Caco-2 (cell line): ENCODE results near the gene THG1L. TPM values are rescaled to one million over a fixed set of nuclear protein-coding genes. Genes with fewer than 3 reads are reported as not detected.
"Not testable (repeated sequence)": the region's sequence is repeated elsewhere in the genome, so short reads cannot be mapped to it uniquely, and the experiment has no call there.

Experiments used
- BruUV-seq: library from RNA; stranded (reverse); fragments of 400-500 nt; replicated peaks from 2 replicates; lab custom pipeline; 2021; lab: Mats Ljungman, UMichigan
- CTCF ChIA-PET: fragments of 300-600 bp; sonication (Branson Sonifier 250); formaldehyde crosslinking; loops from one replicate; lab custom pipeline; 2022; ENCODE audit warnings: antibody characterized with exemption; lab: Charles Lee
- POLR2A ChIA-PET: fragments of 300-600 bp; sonication (Branson Sonifier 250); formaldehyde crosslinking; loops from one replicate; lab custom pipeline; 2022; ENCODE audit warnings: antibody characterized with exemption; lab: Charles Lee
- DNase-seq, 2 experiments: peaks; one replicate each; pipeline versions ENCODE4 v3.0.0 to v3.0.0-alpha.2; 2020 to 2022
- H3K27me3 ChIP-seq: replicated peaks from 2 replicates; pipeline ENCODE4 v1.6.0; 2011; ENCODE audit warnings: low read length; ENCODE audit not compliant: control insufficient read depth, insufficient read depth
- H3K36me3 ChIP-seq: 2 replicates; pipeline ENCODE4 v1.5.1; 2011; ENCODE audit warnings: low read length; ENCODE audit not compliant: control insufficient read depth, insufficient read depth
- H3K4me1 ChIP-seq: fragments of 250-450 bp; sonication (Bioruptor Pico); 2 replicates; pipeline ENCODE4 v1.5.1; 2020; ENCODE audit warnings: mild to moderate bottlenecking
- H3K4me3 ChIP-seq: 2 replicates; pipeline ENCODE4 v1.5.1; 2011; ENCODE audit warnings: low read depth, mild to moderate bottlenecking, control low read depth, low read length
- H3K9me3 ChIP-seq: fragments of 250-450 bp; sonication (Bioruptor Pico); 2 replicates; pipeline ENCODE4 v1.5.1; 2020; ENCODE audit warnings: mild to moderate bottlenecking, moderate library complexity
- H3K27ac Mint-ChIP-seq: one replicate; pipeline ENCODE4 v1.8.0; 2022; ENCODE audit warnings: mixed read lengths; ENCODE audit not compliant: unreplicated experiment
- H3K27me3 Mint-ChIP-seq: one replicate; pipeline ENCODE4 v1.8.0; 2022; ENCODE audit warnings: mixed read lengths; ENCODE audit not compliant: insufficient read depth, unreplicated experiment
- H3K36me3 Mint-ChIP-seq: one replicate; pipeline ENCODE4 v1.8.0; 2022; ENCODE audit warnings: mild to moderate bottlenecking, mixed read lengths; ENCODE audit not compliant: insufficient read depth, unreplicated experiment
- H3K4me1 Mint-ChIP-seq: one replicate; pipeline ENCODE4 v1.8.0; 2022; ENCODE audit warnings: low read depth, mixed read lengths; ENCODE audit not compliant: unreplicated experiment
- H3K4me3 Mint-ChIP-seq: one replicate; pipeline ENCODE4 v1.8.0; 2022; ENCODE audit warnings: mild to moderate bottlenecking, moderate library complexity, mixed read lengths; ENCODE audit not compliant: unreplicated experiment
- H3K9me3 Mint-ChIP-seq: one replicate; pipeline ENCODE4 v1.8.0; 2022; ENCODE audit warnings: mixed read lengths; ENCODE audit not compliant: unreplicated experiment
- intact Hi-C: fragments of 100-400 bp; cut with micrococcal nuclease; formaldehyde crosslinking; loops from one replicate; pipeline ENCODE4 v1.10.0; 2022; ENCODE audit not compliant: unreplicated experiment
- total RNA-seq: library from RNA; stranded (reverse); gene quantifications from 2 replicates; pipeline ENCODE4 v1.2.3, GENCODE V29; 2022
- TF ChIP-seq, protein P1 (sequence below), 2 experiments: fragments of 200-600 bp in 1 of 2; IDR thresholded peaks; 1 replicate in 1 of 2; 2 replicates in 1 of 2; pipeline versions ENCODE4 v1.5.1 to v1.8.0; 2011 to 2022; ENCODE audit warnings: antibody characterized with exemption in 1 of 2, control low read depth in 1 of 2, inconsistent platforms in 1 of 2, low read depth in 1 of 2, low read length in 1 of 2, mild to moderate bottlenecking in 1 of 2, moderate library complexity in 1 of 2; ENCODE audit not compliant: insufficient read depth in 1 of 2, severe bottlenecking in 1 of 2, unreplicated experiment in 1 of 2

Gene THG1L
- total RNA-seq, 1 experiment from 2014 or later = 19.8 TPM

- H3K4me3 Mint-ChIP-seq, H3K4me1 ChIP-seq, DNase-seq, H3K36me3 Mint-ChIP-seq, intact Hi-C loops, POLR2A ChIA-PET, CTCF ChIA-PET, H3K4me1 Mint-ChIP-seq, BruUV-seq, H3K27ac Mint-ChIP-seq, H3K27me3 ChIP-seq, H3K9me3 ChIP-seq, H3K36me3 ChIP-seq, H3K4me3 ChIP-seq, H3K27me3 Mint-ChIP-seq: not testable (repeated sequence)
- H3K9me3 Mint-ChIP-seq = peaks cover 17% of the 10 kb centered on the region
Observed at GRCh38 chr5:157696154-157696553, 35.1 kb upstream of the THG1L start.

DNA sequence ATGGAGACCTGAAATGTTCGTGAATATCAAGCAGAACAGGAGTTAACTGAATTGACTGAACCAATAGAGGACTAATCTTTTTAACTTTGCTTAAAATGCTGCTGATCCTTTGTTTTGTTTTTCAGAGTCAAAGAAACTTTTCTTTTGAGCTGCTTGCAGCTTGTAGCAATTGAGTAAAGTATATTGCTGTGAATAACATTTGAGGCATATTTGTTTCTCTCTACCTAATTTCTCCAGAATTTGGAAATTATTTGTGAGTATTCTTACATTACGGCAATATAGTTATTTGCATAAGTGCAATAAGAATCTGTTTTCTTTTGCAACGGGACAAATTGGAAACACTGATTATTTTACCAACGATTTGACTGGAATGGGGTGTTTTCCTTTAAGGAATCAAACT is 32.5 kb upstream of the THG1L start:
- H3K4me1 ChIP-seq, CTCF ChIA-PET, H3K27ac Mint-ChIP-seq, H3K4me3 ChIP-seq, H3K9me3 Mint-ChIP-seq, H3K36me3 Mint-ChIP-seq, BruUV-seq, H3K4me3 Mint-ChIP-seq, H3K27me3 ChIP-seq, H3K9me3 ChIP-seq, H3K36me3 ChIP-seq, intact Hi-C loops, POLR2A ChIA-PET, H3K27me3 Mint-ChIP-seq, H3K4me1 Mint-ChIP-seq, DNase-seq: not testable (repeated sequence)

GRCh38 chr5:157703736-157704135 is 27.5 kb upstream of the THG1L start:
- Histone ChIP-seq H3K4me3 (no peak overlapping the region), H3K4me1 (no peaks in the 10 kb centered on the region), H3K27me3 (no peaks in the 10 kb centered on the region), H3K36me3 (no peaks in the 10 kb centered on the region), H3K9me3 (no peaks in the 10 kb centered on the region; the same call in 1 of the 2 replicates)
- Mint-ChIP-seq H3K9me3 (no peaks in the 10 kb centered on the region), H3K4me1 (peaks cover 5% of the 10 kb centered on the region), H3K27ac (no peak overlapping the region), H3K27me3 (no peaks in the 10 kb centered on the region), H3K36me3 (no peaks in the 10 kb centered on the region), H3K4me3 (no peak overlapping the region)
- no peak for DNase-seq
- intact Hi-C loops = no loop called here
- BruUV-seq = no TSS peak
- CTCF ChIA-PET = no interaction called here
- POLR2A ChIA-PET = no interaction called here
- TF ChIP-seq, protein P1, sequence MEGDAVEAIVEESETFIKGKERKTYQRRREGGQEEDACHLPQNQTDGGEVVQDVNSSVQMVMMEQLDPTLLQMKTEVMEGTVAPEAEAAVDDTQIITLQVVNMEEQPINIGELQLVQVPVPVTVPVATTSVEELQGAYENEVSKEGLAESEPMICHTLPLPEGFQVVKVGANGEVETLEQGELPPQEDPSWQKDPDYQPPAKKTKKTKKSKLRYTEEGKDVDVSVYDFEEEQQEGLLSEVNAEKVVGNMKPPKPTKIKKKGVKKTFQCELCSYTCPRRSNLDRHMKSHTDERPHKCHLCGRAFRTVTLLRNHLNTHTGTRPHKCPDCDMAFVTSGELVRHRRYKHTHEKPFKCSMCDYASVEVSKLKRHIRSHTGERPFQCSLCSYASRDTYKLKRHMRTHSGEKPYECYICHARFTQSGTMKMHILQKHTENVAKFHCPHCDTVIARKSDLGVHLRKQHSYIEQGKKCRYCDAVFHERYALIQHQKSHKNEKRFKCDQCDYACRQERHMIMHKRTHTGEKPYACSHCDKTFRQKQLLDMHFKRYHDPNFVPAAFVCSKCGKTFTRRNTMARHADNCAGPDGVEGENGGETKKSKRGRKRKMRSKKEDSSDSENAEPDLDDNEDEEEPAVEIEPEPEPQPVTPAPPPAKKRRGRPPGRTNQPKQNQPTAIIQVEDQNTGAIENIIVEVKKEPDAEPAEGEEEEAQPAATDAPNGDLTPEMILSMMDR (IDR thresholded peaks at IDR 0.05; ENCODE audit: insufficient read depth in 1 of 2, low read depth in 1 of 2, low read length in 1 of 2, severe bottlenecking in 1 of 2, unreplicated experiment in 1 of 2) = no peak

DNA sequence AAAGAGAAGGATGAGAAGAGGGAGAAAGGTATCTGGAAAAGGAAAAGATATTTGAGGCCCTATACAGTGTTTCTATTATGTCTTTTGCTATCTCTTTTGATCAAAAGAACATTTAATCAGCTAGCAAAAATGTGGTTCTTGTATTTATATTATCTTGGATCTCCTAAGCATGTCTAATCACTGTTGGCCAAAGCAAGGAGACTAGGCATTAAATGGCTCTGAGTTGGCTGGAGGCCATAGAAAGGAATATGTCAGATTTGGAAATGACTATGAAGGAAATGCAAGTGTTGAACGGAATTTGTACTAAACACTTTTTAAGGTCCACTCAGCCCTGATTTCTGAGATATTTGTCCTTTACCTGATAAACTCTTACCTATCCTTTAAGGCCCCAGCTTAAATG is 22.4 kb upstream of the THG1L start:
- H3K36me3 ChIP-seq = no peaks in the 10 kb centered on the region
- peaks cover 5% of the 10 kb centered on the region for H3K4me1 Mint-ChIP-seq
- no peaks in the 10 kb centered on the region for H3K27me3 ChIP-seq
- H3K4me1 ChIP-seq = no peaks in the 10 kb centered on the region
- H3K9me3 Mint-ChIP-seq = no peaks in the 10 kb centered on the region
- ChIA-PET CTCF (no interaction called here), POLR2A (no interaction called here)
- H3K4me3 Mint-ChIP-seq = no peak overlapping the region
- TF ChIP-seq, protein P1 (IDR thresholded peaks at IDR 0.05; ENCODE audit: insufficient read depth in 1 of 2, low read depth in 1 of 2, low read length in 1 of 2, severe bottlenecking in 1 of 2, unreplicated experiment in 1 of 2) = no peak
- intact Hi-C loops = no loop called here
- no peak overlapping the region for H3K4me3 ChIP-seq
- no peaks in the 10 kb centered on the region for H3K27me3 Mint-ChIP-seq
- BruUV-seq = no TSS peak
- no peak for DNase-seq
- no peaks in the 10 kb centered on the region for H3K36me3 Mint-ChIP-seq
- no peak overlapping the region for H3K27ac Mint-ChIP-seq
- no peaks in the 10 kb centered on the region for H3K9me3 ChIP-seq
